Panc1 (cell line): ENCODE results near the gene GPR137.

Experiments
- CTCF ChIP-seq: fragments of 450-650 bp; IDR thresholded peaks from 2 replicates; pipeline ENCODE4 v1.5.1; 2017; ENCODE audit warnings: mild to moderate bottlenecking
- POLR2AphosphoS5 ChIP-seq: IDR thresholded peaks from 2 replicates; pipeline ENCODE4 v1.6.1; 2012; ENCODE audit warnings: mild to moderate bottlenecking, low read depth, low read length, moderate library complexity

DNA sequence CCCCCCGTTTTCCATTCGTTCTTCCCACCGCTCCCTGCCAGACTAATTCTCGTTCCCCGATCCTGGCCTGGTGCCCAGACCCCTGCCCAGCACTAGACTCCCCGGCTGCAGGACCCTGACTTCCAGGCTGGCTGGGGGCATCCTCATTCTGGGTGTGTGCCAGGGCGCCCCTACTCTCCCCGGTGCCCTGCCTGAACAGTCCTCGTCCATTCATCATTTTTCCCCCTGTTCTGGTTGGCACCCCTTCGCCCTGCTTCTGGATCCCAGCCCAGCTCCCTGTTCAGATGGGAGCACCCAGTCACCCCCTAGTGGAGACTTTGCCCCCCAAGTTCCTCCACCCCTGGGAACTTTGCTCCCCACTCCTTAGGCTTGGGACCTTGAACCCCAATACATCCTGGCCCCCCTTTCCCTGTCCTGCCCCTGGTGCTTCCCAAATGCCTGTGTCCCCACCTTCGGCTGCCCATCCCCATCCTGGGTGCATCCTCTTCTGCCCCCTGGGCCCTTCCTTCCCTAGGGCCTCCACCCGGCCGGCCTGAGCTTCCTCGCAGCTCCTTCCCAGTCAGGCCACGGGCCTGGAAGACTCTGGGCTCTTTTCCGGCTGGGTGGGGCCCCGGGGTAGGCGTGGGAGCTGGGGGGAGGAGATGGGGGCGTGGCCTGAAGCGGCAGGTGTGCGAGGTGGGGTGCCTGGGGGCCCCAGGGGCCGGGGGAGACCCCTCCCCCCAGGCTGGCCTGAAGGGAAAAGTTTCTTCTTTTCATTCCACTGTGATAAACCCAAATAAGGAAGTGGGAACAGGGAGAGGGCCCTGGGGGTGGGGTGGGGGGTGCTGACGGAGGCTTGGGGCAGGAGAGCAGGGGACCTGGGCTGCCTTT lies 33.4 kb upstream of the GPR137 start:
- no peak for TF ChIP-seq CTCF
- peak; percentile 33; the same call in 1 of the 2 replicates for TF ChIP-seq POLR2AphosphoS5
